HepG2 (cell line): Measurements from ENCODE around the gene NCMAP. TPM values are rescaled to one million over a fixed set of nuclear protein-coding genes. Genes with fewer than 3 reads are reported as not detected.

Experiments
- ATF7-NPFF ChIP-seq: sonication (generic); formaldehyde crosslinking; IDR thresholded peaks from 2 replicates; pipeline ENCODE4 v1.8.1; 2023; ENCODE audit warnings: mild to moderate bottlenecking, low read depth, missing genetic modification reagents, moderate library complexity
- CC2D1A ChIP-seq: sonication (generic); formaldehyde crosslinking; IDR thresholded peaks from 2 replicates; pipeline ENCODE4 v1.8.1; 2023; ENCODE audit warnings: mild to moderate bottlenecking, missing genetic modification reagents
- FIP1L1 ChIP-seq: fragments of 200-400 bp; formaldehyde crosslinking; IDR thresholded peaks from 2 replicates; pipeline ENCODE4 v1.6.1; 2018; ENCODE audit warnings: low read depth, mild to moderate bottlenecking, low read length, moderate library complexity, borderline replicate concordance; ENCODE audit not compliant: insufficient read depth
- GFI1 ChIP-seq: sonication (generic); formaldehyde crosslinking; IDR thresholded peaks from 2 replicates; pipeline ENCODE4 v1.5.0; 2020; ENCODE audit warnings: missing genetic modification reagents, mild to moderate bottlenecking, borderline replicate concordance
- IRF2 ChIP-seq: IDR thresholded peaks from 2 replicates; pipeline ENCODE4 v1.6.1; 2018; ENCODE audit warnings: missing genetic modification reagents, missing compliant biosample characterization
- PHF8 ChIP-seq: sonication (generic); formaldehyde crosslinking; IDR thresholded peaks from 2 replicates; pipeline ENCODE4 v1.5.0; 2020; ENCODE audit warnings: missing genetic modification reagents
- REL ChIP-seq: sonication (generic); formaldehyde crosslinking; conservative IDR thresholded peaks from 2 replicates; pipeline ENCODE4 v1.8.0; 2022; ENCODE audit warnings: mild to moderate bottlenecking, missing genetic modification reagents, moderate library complexity
- RXRA ChIP-seq: sonication (generic); formaldehyde crosslinking; IDR thresholded peaks from 2 replicates; pipeline ENCODE4 v1.5.1; 2020; ENCODE audit warnings: missing genetic modification reagents
- SETDB1 ChIP-seq: sonication (generic); formaldehyde crosslinking; IDR thresholded peaks from 2 replicates; pipeline ENCODE4 v1.5.1; 2020; ENCODE audit warnings: missing genetic modification reagents, mild to moderate bottlenecking, borderline replicate concordance
- TCF7L2 ChIP-seq: IDR thresholded peaks from 2 replicates; pipeline ENCODE4 v1.6.1; 2011; ENCODE audit warnings: mild to moderate bottlenecking, low read depth, low read length, moderate library complexity
- ZFP36L2 ChIP-seq: sonication (generic); formaldehyde crosslinking; IDR thresholded peaks from 2 replicates; pipeline ENCODE4 v1.4.0; 2020; ENCODE audit warnings: missing genetic modification reagents
- ZFY ChIP-seq: sonication (generic); formaldehyde crosslinking; IDR thresholded peaks from 2 replicates; pipeline ENCODE4 v1.4.0; 2020; ENCODE audit warnings: missing genetic modification reagents
- ZNF101 ChIP-seq: sonication (generic); formaldehyde crosslinking; IDR thresholded peaks from 2 replicates; pipeline ENCODE4 v1.4.0; 2020; ENCODE audit warnings: mild to moderate bottlenecking, low read depth, missing genetic modification reagents, borderline replicate concordance
- ZNF34 ChIP-seq: sonication (generic); formaldehyde crosslinking; IDR thresholded peaks from 2 replicates; pipeline ENCODE4 v1.4.0; 2020; ENCODE audit warnings: mild to moderate bottlenecking, missing genetic modification reagents, borderline replicate concordance
- ZNF350 ChIP-seq: sonication (generic); formaldehyde crosslinking; IDR thresholded peaks from 2 replicates; pipeline ENCODE4 v1.4.0; 2020; ENCODE audit warnings: mild to moderate bottlenecking, low read depth, missing genetic modification reagents, borderline replicate concordance
- ZNF382 ChIP-seq: sonication (generic); formaldehyde crosslinking; IDR thresholded peaks from 2 replicates; pipeline ENCODE4 v1.5.0; 2020; ENCODE audit warnings: missing genetic modification reagents, mild to moderate bottlenecking, borderline replicate concordance
- ZNF564 ChIP-seq: sonication (generic); formaldehyde crosslinking; IDR thresholded peaks from 2 replicates; pipeline ENCODE4 v1.8.1; 2023; ENCODE audit warnings: mild to moderate bottlenecking, missing genetic modification reagents
- ZNF781 ChIP-seq: sonication (generic); formaldehyde crosslinking; IDR thresholded peaks from 2 replicates; pipeline ENCODE4 v1.5.1; 2020; ENCODE audit warnings: borderline replicate concordance, mild to moderate bottlenecking, missing genetic modification reagents; ENCODE audit errors: not compliant biosample characterization
- ZNF878 ChIP-seq: sonication (generic); formaldehyde crosslinking; IDR thresholded peaks from 2 replicates; pipeline ENCODE4 v1.8.1; 2023; ENCODE audit warnings: mild to moderate bottlenecking, missing genetic modification reagents, moderate library complexity
- polyA plus RNA-seq, 8 experiments: library from polyadenylated mRNA; depleted of rRNA in 3 of 8; stranded (reverse) in 7 of 8; unstranded in 1 of 8; fragments of >200 nt; fragmentation: Illumina TruSeq in 4 of 8; extraction: Trizol in 4 of 8; gene quantifications; 2 replicates each; pipeline versions ENCODE4 v1.2.1 to v1.2.3, GENCODE V29; 2011 to 2016; ENCODE audit warnings: low read depth in 4 of 8, missing spikeins in 1 of 8, mixed read lengths in 1 of 8; ENCODE audit not compliant: insufficient read depth in 1 of 8
- total RNA-seq, 5 experiments: library from RNA; depleted of rRNA; stranded (reverse); fragments of >200 nt; fragmentation: Illumina TruSeq; extraction: Trizol; gene quantifications; 2 replicates each; pipeline ENCODE4 v1.2.3, GENCODE V29; 2016; ENCODE audit warnings: low read depth in 1 of 5
- TF ChIP-seq, protein P1 (sequence below): sonication (generic); formaldehyde crosslinking; IDR thresholded peaks from 2 replicates; pipeline ENCODE4 v1.4.0; 2020; ENCODE audit warnings: missing genetic modification reagents
- TF ChIP-seq, protein P2 (sequence below): IDR thresholded peaks from 2 replicates; pipeline ENCODE4 v1.6.1; 2016
- TF ChIP-seq, protein P3 (sequence below): IDR thresholded peaks from 2 replicates; pipeline ENCODE4 v1.6.1; 2016; ENCODE audit warnings: low read depth, borderline replicate concordance
- TF ChIP-seq, protein P4 (sequence below): IDR thresholded peaks from 2 replicates; pipeline ENCODE4 v1.6.1; 2016; ENCODE audit warnings: control low read depth

The NCMAP gene
- total and polyA plus RNA-seq, 2 of the 13 experiments (the other 11 are each of a cell fraction or from before 2014, with no cell fraction given): 2.7 to 20.0 TPM

DNA sequence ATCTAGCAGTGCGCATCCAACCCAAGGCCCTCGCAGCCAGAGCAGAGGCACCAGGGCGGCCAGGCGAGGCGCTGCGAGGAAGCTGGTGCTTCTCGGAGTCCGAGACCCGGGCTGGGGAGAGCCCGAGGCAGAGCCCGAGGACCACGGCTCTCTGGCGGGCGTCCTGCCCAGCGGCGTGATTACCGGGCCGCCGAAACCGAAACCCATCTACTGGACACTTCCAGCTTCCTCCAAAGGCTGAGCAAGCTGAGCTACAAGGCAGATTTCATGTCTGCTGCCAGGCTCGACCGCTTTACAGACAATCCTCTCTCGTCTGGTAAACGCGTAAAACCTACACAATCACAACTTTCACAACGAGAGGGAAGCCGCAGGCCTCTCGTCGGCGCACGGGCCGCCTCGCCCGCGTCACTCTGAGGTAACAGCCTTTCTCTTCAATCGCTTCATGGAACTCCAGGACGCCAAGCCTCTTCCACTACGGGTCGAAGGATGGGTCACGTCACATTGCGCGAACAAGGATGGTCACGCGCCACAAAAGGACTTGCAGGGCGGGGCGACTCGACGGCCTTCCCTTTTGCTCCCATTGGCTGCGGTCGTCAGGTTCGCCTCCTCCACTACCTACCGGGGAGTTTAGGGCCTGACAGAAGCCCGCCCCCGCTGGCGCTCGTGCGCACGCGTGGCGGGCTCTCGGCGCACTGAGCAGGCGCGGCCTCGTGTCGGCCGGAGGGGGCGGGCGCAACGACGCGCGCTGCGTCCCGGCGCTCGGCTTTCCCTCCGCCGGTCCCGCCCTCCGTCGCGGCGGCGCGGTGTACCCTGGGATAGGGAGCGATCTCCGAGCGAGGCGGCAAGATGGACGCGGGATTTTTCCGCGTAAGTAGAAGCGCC is 86.8 kb downstream of the NCMAP start, which contains the start of gene SRRM1 (continued):
- TF ChIP-seq, protein P1, sequence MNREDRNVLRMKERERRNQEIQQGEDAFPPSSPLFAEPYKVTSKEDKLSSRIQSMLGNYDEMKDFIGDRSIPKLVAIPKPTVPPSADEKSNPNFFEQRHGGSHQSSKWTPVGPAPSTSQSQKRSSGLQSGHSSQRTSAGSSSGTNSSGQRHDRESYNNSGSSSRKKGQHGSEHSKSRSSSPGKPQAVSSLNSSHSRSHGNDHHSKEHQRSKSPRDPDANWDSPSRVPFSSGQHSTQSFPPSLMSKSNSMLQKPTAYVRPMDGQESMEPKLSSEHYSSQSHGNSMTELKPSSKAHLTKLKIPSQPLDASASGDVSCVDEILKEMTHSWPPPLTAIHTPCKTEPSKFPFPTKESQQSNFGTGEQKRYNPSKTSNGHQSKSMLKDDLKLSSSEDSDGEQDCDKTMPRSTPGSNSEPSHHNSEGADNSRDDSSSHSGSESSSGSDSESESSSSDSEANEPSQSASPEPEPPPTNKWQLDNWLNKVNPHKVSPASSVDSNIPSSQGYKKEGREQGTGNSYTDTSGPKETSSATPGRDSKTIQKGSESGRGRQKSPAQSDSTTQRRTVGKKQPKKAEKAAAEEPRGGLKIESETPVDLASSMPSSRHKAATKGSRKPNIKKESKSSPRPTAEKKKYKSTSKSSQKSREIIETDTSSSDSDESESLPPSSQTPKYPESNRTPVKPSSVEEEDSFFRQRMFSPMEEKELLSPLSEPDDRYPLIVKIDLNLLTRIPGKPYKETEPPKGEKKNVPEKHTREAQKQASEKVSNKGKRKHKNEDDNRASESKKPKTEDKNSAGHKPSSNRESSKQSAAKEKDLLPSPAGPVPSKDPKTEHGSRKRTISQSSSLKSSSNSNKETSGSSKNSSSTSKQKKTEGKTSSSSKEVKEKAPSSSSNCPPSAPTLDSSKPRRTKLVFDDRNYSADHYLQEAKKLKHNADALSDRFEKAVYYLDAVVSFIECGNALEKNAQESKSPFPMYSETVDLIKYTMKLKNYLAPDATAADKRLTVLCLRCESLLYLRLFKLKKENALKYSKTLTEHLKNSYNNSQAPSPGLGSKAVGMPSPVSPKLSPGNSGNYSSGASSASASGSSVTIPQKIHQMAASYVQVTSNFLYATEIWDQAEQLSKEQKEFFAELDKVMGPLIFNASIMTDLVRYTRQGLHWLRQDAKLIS (CRISPR knock-in tag): 0 out of 2 replicates have a peak, but pooled peaks have one; percentile 38
- TF ChIP-seq PHF8 (CRISPR knock-in tag) (peak; percentile 87), ZNF878 (no peak; the same call in 1 of the 2 replicates), RXRA (CRISPR knock-in tag) (peak; percentile 68), ATF7-NPFF (CRISPR knock-in tag) (no peak; the same call in 1 of the 2 replicates), ZNF350 (CRISPR knock-in tag) (peak; percentile 73), ZNF101 (CRISPR knock-in tag) (no peak), REL (no peak), ZNF34 (no peak), SETDB1 (CRISPR knock-in tag) (no peak), ZNF564 (CRISPR knock-in tag) (peak; percentile 23; the same call in 1 of the 2 replicates), CC2D1A (CRISPR knock-in tag) (no peak), GFI1 (CRISPR knock-in tag) (peak; percentile 78; the same call in 1 of the 2 replicates), ZNF382 (CRISPR knock-in tag) (no peak), FIP1L1 (no peak), ZFY (CRISPR knock-in tag) (peak; percentile 90), TCF7L2 (no peak), ZFP36L2 (CRISPR knock-in tag) (no peak), ZNF781 (CRISPR knock-in tag) (no peak), IRF2 (peak; percentile 88)
- TF ChIP-seq, protein P2, sequence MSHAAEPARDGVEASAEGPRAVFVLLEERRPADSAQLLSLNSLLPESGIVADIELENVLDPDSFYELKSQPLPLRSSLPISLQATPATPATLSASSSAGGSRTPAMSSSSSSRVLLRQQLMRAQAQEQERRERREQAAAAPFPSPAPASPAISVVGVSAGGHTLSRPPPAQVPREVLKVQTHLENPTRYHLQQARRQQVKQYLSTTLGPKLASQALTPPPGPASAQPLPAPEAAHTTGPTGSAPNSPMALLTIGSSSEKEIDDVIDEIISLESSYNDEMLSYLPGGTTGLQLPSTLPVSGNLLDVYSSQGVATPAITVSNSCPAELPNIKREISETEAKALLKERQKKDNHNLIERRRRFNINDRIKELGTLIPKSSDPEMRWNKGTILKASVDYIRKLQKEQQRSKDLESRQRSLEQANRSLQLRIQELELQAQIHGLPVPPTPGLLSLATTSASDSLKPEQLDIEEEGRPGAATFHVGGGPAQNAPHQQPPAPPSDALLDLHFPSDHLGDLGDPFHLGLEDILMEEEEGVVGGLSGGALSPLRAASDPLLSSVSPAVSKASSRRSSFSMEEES (CRISPR knock-in tag): peak; percentile 99
- TF ChIP-seq, protein P3, sequence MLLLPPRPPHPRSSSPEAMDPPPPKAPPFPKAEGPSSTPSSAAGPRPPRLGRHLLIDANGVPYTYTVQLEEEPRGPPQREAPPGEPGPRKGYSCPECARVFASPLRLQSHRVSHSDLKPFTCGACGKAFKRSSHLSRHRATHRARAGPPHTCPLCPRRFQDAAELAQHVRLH (CRISPR knock-in tag): peak; percentile 77; the same call in 1 of the 2 replicates
- TF ChIP-seq, protein P4, sequence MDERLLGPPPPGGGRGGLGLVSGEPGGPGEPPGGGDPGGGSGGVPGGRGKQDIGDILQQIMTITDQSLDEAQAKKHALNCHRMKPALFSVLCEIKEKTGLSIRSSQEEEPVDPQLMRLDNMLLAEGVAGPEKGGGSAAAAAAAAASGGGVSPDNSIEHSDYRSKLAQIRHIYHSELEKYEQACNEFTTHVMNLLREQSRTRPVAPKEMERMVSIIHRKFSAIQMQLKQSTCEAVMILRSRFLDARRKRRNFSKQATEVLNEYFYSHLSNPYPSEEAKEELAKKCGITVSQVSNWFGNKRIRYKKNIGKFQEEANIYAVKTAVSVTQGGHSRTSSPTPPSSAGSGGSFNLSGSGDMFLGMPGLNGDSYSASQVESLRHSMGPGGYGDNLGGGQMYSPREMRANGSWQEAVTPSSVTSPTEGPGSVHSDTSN (CRISPR knock-in tag): no peak
